ENCODE measurements around the gene UQCRQ.
A peak's percentile ranks its signal among the peaks of the same experiment; 100 is the strongest.

UQCRQ gene

DNA sequence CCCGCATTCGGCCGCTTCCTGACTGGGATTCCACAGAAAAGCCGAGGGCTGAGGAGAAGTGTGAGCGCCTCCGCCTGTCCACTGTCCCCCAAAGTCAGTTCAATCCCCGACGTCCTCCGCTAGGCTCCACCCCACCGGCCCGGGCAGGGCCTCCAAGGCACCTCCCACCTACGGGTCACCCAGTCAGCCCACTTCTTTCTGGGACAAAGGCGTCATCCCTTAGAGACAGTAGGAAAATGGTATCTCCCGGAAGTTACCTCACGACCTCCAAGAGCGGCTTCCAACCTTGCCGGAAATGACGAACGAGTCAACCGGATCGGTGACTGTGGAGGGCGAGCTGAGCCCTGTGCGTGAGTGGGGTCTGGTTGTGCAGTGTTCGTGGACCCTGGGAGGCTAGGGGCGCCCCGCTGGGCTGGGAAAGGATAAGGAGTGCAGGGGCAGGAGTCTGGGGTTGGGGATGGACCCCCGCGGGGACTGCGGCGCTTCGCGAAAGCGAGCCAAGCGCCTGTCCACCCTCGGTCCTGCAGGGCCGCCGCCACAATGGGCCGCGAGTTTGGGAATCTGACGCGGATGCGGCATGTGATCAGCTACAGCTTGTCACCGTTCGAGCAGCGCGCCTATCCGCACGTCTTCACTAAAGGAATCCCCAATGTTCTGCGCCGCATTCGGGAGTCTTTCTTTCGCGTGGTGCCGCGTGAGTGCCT lies at the start of gene UQCRQ, which contains the start of gene GDF9:
UQCRQ (plus strand) TSS at position 301 of the 704 bp plus-strand sequence; CDS start at position 541, 240 bp downstream.
GDF9 (minus strand) TSS at position 128 of the 704 bp plus-strand sequence. CDS start 1,936 bp downstream, outside the sequence.
- peaks cover 35% of the 10 kb centered on the region for H3K4me1 Mint-ChIP-seq (ENCODE audit: low read depth)
- peak within 1 kb of the TSS; percentile 100 for H3K27ac Mint-ChIP-seq
- H3K36me3 Mint-ChIP-seq (ENCODE audit: low read depth): peaks cover 49% of the 10 kb centered on the region
- H3K9me3 Mint-ChIP-seq: no peaks in the 10 kb centered on the region
- H3K27me3 Mint-ChIP-seq: no peaks in the 10 kb centered on the region
- peak within 1 kb of the TSS; percentile 100 for H3K4me3 Mint-ChIP-seq
- peak; percentile 90 for DNase-seq

DNA sequence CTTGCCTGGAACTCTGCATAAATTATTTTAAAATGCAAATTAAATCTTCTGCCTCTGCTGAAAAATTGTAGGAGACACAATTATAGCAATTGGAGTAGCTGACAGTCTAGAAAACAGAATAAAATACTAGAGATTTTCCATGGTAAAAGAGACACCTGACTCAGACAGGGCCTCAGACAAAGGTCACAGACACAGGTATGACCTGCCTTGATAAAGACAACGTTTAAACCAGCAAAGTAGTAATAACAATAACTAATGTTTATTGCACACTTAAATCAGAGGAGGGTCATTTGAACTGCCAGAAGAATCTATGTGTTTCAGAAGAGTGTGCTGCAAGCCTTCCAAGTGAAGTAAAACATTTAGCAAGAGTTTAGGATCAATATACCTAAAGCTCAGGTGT lies 49.4 kb upstream of the UQCRQ start:
- no peaks in the 10 kb centered on the region for H3K9me3 Mint-ChIP-seq
- H3K4me1 Mint-ChIP-seq (ENCODE audit: low read depth): peaks cover 19% of the 10 kb centered on the region
- H3K27me3 Mint-ChIP-seq: peaks cover 44% of the 10 kb centered on the region
- H3K27ac Mint-ChIP-seq: no peak overlapping the region
- no peaks in the 10 kb centered on the region for H3K36me3 Mint-ChIP-seq (ENCODE audit: low read depth)
- DNase-seq: no peak
- H3K4me3 Mint-ChIP-seq: no peak overlapping the region

DNA sequence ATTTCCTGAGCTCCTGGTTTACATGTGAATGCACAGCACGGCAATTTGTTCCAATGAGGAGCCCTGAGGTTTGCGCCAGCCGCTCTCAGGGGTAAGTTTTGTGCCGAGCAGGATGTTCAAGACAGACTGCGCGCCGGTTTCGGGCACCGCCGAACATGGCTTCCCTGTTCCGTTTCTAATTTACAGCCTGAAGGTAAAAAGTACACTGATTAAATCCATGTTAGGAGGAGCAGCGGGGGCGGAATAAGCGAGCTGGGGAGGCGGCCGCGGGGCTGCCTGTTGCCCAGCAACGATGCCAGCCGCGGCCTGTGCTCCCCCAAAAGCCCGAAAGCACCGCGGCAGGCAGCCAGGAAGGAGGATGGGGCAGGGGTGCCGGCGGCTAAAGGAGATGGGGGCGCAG lies 47.0 kb upstream of the UQCRQ start:
- H3K4me3 Mint-ChIP-seq: peak overlapping the region; percentile 39
- peaks cover 12% of the 10 kb centered on the region for H3K4me1 Mint-ChIP-seq (ENCODE audit: low read depth)
- peak; percentile 45 for DNase-seq
- no peaks in the 10 kb centered on the region for H3K9me3 Mint-ChIP-seq
- no peaks in the 10 kb centered on the region for H3K36me3 Mint-ChIP-seq (ENCODE audit: low read depth)
- H3K27me3 Mint-ChIP-seq: peaks cover 45% of the 10 kb centered on the region
- H3K27ac Mint-ChIP-seq: no peak overlapping the region

DNA sequence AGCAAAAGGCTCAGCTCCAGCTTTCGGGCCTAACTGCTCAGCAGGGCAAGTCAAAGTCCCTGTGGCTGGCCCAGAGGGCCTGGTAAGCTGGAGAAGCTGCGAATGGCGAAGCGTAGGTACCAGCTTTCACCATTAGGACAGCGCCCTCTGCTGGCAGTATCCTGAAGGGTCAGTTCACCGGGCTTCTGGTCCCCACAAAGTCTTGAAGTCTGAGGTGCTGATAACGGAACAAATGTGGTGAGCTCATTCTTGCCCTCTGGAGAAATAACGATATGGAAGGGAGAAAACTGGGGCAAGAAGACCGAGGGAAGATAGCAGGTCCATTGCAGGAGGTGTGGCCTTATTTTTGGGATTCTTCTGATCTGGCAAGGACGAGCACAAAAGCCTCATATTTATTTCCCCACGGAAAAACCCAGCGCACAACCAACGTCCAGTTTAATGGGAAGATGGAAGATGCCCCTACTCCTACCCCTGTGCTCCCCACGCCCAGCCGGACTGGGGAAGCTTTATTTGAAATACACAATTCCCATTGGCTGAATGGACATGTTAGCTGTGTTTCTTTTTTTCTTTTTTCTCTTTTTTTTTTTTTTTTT lies 46.2 kb upstream of the UQCRQ start:
- DNase-seq: peak; percentile 90
- peak overlapping the region; percentile 38 for H3K4me3 Mint-ChIP-seq
- H3K4me1 Mint-ChIP-seq (ENCODE audit: low read depth): peaks cover 12% of the 10 kb centered on the region
- H3K27me3 Mint-ChIP-seq: peaks cover 48% of the 10 kb centered on the region
- H3K27ac Mint-ChIP-seq: no peak overlapping the region
- no peaks in the 10 kb centered on the region for H3K9me3 Mint-ChIP-seq
- no peaks in the 10 kb centered on the region for H3K36me3 Mint-ChIP-seq (ENCODE audit: low read depth)

DNA sequence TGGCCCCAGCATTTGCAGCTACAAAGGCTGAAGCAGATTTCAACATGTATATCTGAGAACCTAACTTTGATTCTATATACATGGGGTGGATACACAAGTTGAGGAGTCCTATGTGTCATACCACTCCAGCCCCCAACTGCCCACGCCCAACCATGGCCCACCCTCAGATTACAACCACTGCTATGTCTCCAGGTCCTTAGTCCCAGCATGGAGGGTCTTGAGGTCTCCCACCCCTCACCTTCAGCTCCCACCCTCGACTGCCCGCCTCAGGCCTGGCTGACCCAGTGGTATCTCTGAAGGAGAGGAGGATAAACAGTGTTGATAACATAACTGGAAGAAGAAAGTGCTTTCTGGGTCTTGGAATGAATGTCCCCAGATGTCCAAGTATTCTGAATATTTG lies 45.1 kb upstream of the UQCRQ start:
- Mint-ChIP-seq H3K4me1 (ENCODE audit: low read depth) (peaks cover 12% of the 10 kb centered on the region), H3K36me3 (ENCODE audit: low read depth) (no peaks in the 10 kb centered on the region), H3K4me3 (no peak overlapping the region), H3K9me3 (no peaks in the 10 kb centered on the region), H3K27me3 (peaks cover 52% of the 10 kb centered on the region), H3K27ac (no peak overlapping the region)
- no peak for DNase-seq

DNA sequence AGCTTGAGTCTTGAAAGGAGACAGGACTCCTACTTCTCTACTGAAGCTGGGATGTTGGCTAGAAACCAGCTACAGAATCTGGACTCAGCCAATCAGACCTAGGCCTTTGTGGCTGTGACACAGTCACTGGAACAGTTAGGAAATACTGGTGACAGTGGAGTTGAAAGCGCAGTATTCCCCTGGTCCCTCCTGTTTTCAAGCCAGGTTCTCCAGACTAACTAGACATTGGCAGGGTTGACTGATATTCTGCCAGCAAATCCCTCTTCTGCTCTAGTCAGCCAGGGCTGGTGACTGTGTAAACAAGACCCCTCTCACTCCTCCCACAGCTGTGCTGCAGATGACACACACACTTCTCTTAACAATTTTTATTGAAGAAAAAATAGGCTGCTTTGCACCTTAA lies 44.7 kb upstream of the UQCRQ start:
- Mint-ChIP-seq H3K27ac (no peak overlapping the region), H3K27me3 (peaks cover 56% of the 10 kb centered on the region), H3K36me3 (ENCODE audit: low read depth) (no peaks in the 10 kb centered on the region), H3K4me3 (no peak overlapping the region), H3K4me1 (ENCODE audit: low read depth) (peaks cover 12% of the 10 kb centered on the region), H3K9me3 (no peaks in the 10 kb centered on the region)
- no peak for DNase-seq

DNA sequence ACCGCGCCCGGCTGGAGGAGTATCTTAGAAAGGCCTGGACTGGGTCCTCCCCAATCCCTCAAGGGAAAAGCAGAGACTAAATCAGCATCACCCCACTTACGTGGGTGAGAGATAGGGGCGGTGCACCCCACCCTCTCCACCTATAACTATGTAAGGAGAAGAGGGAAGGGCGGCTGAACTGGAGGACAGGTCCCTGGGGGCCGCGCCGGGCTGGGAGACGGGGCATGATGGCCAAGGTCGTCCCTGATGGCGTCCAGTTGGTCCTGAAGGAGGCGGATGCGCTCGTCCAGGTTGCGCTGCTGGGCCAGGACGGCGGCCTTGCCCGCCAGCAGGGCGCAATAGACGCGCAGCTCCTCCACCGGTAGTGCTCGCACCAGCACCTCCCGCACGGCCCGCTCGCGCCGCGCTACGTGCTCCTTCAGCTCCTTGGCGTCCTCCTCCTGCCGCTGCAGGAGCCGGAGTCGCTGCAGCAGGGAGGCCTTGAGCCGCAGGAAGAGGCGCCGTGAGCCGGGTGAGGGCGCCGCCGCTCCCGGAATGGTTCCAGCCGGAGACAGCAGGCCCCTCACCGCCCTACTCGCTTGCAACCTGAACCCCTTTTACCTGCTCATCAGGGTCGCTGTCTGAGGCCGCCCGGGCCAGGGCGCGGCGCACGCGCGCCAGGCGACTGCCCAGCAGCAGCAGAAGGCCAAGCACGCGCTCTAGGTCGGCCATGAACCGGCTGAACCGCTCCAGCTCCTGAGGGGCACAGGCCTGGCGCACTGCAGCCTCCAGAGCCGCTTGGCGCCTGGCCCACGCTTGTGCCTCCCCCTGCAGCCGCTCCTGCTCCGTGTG lies 43.6 kb upstream of the UQCRQ start:
- Mint-ChIP-seq H3K9me3 (no peaks in the 10 kb centered on the region), H3K36me3 (ENCODE audit: low read depth) (no peaks in the 10 kb centered on the region), H3K27ac (no peak overlapping the region), H3K4me3 (no peak overlapping the region), H3K4me1 (ENCODE audit: low read depth) (peaks cover 15% of the 10 kb centered on the region), H3K27me3 (peaks cover 67% of the 10 kb centered on the region)
- peak; percentile 51 for DNase-seq

DNA sequence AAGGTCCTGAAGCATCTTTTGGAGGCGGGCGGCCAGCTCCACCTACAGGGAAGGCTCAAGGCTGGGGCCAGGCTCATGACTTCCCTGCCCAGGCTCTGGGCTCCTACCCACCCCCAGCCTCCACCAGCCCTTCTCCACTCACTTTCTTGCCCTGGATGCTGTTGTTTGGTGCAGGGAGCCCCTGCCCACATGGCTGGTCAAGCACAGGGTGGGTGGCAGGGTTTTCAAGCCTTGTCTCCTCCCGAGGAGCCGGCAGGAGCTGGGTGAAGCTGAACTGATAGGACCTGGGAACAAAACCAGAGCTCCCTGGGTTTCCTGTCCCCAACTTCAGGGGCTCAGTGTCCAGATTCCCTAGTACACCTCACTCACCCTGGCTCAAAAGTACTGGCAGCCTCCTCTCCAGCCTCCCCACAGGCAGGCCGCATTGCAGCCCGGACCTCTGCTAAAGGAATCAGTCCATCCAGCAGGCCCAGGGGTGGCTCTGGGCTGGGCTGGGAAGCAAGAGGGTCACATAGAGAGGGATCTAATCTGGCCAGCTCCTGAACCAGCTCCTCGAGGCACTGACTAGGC lies 42.9 kb upstream of the UQCRQ start:
- DNase-seq: no peak
- Mint-ChIP-seq H3K27ac (no peak overlapping the region), H3K9me3 (no peaks in the 10 kb centered on the region), H3K4me1 (ENCODE audit: low read depth) (peaks cover 15% of the 10 kb centered on the region), H3K36me3 (ENCODE audit: low read depth) (no peaks in the 10 kb centered on the region), H3K27me3 (peaks cover 74% of the 10 kb centered on the region), H3K4me3 (no peak overlapping the region)

DNA sequence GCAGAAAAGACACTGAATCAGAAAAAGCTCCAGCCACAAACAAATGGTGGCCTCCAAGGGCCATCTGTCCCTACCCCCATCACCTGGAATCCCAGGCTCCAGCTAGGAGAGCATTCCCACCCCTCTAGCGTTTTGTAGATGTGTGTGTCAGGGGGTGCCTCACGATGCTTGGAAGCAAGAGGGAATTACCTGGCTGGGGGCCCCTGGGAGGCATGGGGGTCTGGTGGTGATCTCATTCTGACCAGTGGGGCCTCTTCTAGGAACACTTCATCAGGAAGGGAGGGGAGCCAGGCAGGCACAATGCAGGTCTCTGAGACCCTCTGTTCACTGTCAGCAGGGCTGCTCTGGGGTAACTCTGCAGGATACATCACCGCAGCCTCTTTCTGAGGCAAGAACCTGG lies 42.0 kb upstream of the UQCRQ start:
- no peak for DNase-seq
- peaks cover 74% of the 10 kb centered on the region for H3K27me3 Mint-ChIP-seq
- H3K9me3 Mint-ChIP-seq: no peaks in the 10 kb centered on the region
- H3K4me3 Mint-ChIP-seq: peak overlapping the region; percentile 20
- H3K4me1 Mint-ChIP-seq (ENCODE audit: low read depth): peaks cover 16% of the 10 kb centered on the region
- H3K36me3 Mint-ChIP-seq (ENCODE audit: low read depth): no peaks in the 10 kb centered on the region
- no peak overlapping the region for H3K27ac Mint-ChIP-seq

DNA sequence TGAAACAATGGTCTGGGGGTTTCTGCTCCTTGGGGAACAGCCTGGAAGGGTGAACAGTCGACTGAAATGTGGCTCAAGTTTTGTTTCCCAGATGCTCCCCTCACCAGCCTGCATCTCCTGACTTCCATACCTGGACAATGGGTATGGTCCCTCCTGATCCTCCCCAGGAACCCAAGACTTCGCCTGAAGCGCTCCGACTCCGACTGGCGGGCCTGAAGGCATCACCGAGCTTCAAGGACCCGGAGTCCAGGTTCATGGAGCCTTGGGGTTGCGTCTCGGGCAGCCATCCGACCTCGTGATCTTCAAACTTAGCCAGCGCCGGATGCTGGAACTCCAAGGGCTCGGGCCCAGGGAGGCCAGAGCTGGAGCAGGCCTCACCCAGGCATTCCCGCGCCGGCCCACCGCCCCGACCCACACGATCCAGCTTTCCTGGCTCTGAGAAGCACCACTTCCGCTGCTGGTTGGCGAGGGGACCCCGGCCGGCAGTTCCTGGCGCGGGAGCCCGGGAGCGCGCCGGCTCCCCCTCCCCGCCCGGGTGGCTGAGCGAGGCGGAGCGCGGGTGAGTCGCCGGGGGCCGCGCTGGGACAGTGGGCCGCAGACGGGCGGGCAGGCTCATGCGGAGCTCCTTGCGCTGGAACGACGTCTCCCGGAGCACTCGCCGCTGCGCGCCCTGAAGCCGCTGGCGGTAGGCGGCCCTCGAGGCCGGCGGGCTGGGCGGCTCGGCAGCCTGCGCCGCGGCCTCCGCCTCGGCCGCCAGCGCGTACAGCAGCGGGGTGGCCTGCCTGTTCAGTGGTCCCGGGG lies 41.2 kb upstream of the UQCRQ start:
- no peak overlapping the region for H3K27ac Mint-ChIP-seq
- H3K4me1 Mint-ChIP-seq (ENCODE audit: low read depth): peaks cover 16% of the 10 kb centered on the region
- DNase-seq: peak; percentile 50
- peaks cover 74% of the 10 kb centered on the region for H3K27me3 Mint-ChIP-seq
- no peaks in the 10 kb centered on the region for H3K36me3 Mint-ChIP-seq (ENCODE audit: low read depth)
- H3K9me3 Mint-ChIP-seq: no peaks in the 10 kb centered on the region
- no peak overlapping the region for H3K4me3 Mint-ChIP-seq

DNA sequence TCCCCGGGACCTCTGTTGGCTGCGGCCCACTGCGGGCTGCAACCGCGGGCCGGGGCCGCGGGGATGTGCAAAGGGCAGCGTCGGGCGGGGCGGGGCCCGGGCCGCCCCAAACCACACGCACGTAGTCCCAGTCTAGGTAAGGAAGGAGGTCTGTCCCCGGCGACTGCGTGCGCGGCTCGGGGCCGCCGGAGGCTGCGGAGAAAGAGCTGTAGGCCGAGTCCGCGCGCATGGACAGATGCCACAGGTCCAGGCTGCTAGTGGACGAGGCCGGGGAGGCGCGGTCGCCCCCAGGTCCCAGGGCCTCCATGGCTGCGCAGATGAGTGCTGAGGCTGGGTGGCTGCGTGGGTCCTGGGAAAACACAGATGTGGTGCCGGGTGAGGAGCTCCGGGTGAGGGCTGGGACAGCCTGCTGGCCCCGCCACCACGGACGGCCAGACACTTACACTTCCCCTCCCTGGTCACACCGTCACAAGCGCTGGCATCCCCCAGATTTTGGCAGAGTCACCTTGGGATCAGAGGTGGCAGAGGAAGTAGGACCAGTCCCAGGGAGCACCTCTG lies 40.5 kb upstream of the UQCRQ start:
- no peak for DNase-seq
- peak overlapping the region; percentile 20 for H3K4me3 Mint-ChIP-seq
- H3K9me3 Mint-ChIP-seq: no peaks in the 10 kb centered on the region
- H3K4me1 Mint-ChIP-seq (ENCODE audit: low read depth): peaks cover 14% of the 10 kb centered on the region
- H3K27me3 Mint-ChIP-seq: peaks cover 74% of the 10 kb centered on the region
- no peak overlapping the region for H3K27ac Mint-ChIP-seq
- no peaks in the 10 kb centered on the region for H3K36me3 Mint-ChIP-seq (ENCODE audit: low read depth)

DNA sequence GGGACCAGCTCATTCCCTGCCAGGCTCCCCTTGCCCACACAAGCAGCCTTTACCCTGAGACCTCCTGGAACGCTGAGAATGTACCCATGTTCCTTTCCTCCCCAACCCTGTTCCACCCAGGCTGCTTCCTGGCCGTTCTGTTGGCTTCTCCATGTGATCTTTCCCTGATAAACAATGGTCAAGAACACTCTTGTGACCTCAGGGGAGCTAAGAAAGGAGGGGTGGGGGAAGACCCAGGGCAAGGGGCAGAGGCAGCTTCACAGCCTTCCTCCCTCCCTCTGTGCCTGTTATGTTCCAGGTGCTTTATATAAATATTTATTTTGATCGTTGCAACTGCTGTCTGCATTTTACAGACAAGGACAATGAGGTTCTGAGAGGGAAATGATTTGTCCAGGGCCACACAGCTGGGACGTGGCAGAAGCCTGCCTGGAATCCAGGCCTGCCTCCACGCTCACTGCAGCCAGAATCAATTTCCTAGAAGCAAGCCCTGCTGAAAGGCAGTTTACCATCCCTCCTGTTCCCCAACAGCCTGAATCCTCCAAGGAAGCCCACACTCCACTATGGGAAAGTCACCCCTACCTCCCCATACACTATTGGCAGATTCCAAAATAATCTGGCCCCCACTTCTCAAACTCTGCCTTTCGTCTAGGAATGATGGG lies 39.9 kb upstream of the UQCRQ start:
- no peaks in the 10 kb centered on the region for H3K9me3 Mint-ChIP-seq
- H3K27me3 Mint-ChIP-seq: peaks cover 76% of the 10 kb centered on the region
- peaks cover 18% of the 10 kb centered on the region for H3K4me1 Mint-ChIP-seq (ENCODE audit: low read depth)
- H3K27ac Mint-ChIP-seq: no peak overlapping the region
- DNase-seq: no peak
- no peaks in the 10 kb centered on the region for H3K36me3 Mint-ChIP-seq (ENCODE audit: low read depth)
- peak overlapping the region; percentile 20 for H3K4me3 Mint-ChIP-seq

DNA sequence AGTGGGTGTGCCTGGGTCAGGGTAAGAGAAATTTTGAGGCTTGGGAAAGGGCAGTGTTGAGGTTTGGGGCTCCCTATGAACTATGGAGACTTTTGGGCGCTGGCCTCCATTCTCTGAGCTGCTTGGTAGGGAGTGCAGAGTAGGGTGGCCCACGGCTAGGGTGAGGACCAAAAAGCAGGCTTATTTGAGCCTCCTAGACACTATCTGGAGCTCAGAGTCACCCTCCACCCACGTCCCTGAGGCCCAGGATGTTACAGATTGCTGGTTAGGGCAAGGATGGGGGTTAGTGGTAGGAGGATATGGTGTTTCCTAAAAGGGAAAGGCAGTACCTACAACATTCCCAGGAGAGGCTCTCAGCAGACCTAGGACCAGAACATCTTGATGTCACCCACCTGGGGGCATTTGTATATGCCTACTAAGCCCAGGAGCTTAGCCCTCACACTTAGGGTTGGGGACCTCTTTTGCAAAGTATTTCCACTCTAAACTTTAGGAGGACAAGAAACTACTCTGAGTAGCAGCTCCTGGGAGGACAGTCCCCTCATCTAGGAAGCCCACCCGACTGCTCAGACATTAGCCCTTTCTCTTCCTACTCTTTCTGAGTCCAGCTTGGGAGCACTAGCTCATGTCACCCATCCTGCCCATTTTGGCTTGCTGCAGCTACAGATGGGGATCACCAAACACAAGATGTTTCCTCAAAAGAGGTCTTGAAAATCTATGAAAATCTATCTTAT lies 38.3 kb upstream of the UQCRQ start:
- Mint-ChIP-seq H3K27ac (no peak overlapping the region), H3K36me3 (ENCODE audit: low read depth) (no peaks in the 10 kb centered on the region), H3K4me1 (ENCODE audit: low read depth) (peaks cover 18% of the 10 kb centered on the region), H3K9me3 (no peaks in the 10 kb centered on the region), H3K4me3 (no peak overlapping the region), H3K27me3 (peaks cover 76% of the 10 kb centered on the region)
- no peak for DNase-seq

Measured in activated T-cell treated with anti-CD3 and anti-CD28 coated beads, Interleukin-2, amount 50 U/mL, for 24 hours (primary cell).